ENCODE data around the gene TPRG1.

TPRG1 gene

DNA sequence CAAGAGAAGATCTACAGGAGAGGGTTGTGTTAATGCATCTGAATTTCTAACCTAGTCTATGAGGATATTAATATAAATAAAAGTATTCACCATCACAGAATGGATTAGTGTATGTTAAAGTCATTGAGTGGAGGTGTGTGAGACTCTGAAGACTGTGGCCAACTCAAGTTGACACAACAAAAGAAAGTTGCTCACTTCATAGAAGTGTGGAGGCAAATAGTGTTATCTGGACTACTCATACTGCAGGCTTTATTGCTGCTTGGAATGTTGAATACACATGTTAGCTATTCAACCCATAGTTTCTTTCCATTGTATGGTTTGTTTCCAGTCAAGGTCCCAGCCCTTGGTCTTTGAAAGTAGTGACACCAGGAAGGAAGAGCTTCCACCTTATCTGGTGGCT is 38.0 kb upstream of the TPRG1 start:
- no peak overlapping the region for H3K4me3 ChIP-seq (ENCODE audit: control insufficient read depth, low read depth, low read length)
- TF ChIP-seq, protein P1, sequence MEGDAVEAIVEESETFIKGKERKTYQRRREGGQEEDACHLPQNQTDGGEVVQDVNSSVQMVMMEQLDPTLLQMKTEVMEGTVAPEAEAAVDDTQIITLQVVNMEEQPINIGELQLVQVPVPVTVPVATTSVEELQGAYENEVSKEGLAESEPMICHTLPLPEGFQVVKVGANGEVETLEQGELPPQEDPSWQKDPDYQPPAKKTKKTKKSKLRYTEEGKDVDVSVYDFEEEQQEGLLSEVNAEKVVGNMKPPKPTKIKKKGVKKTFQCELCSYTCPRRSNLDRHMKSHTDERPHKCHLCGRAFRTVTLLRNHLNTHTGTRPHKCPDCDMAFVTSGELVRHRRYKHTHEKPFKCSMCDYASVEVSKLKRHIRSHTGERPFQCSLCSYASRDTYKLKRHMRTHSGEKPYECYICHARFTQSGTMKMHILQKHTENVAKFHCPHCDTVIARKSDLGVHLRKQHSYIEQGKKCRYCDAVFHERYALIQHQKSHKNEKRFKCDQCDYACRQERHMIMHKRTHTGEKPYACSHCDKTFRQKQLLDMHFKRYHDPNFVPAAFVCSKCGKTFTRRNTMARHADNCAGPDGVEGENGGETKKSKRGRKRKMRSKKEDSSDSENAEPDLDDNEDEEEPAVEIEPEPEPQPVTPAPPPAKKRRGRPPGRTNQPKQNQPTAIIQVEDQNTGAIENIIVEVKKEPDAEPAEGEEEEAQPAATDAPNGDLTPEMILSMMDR (IDR thresholded peaks at IDR 0.05; ENCODE audit: control insufficient read depth, insufficient read depth, low read depth, low read length, missing control alignments), result no peak
- DNase-seq (ENCODE audit: low read depth), result no peak

DNA sequence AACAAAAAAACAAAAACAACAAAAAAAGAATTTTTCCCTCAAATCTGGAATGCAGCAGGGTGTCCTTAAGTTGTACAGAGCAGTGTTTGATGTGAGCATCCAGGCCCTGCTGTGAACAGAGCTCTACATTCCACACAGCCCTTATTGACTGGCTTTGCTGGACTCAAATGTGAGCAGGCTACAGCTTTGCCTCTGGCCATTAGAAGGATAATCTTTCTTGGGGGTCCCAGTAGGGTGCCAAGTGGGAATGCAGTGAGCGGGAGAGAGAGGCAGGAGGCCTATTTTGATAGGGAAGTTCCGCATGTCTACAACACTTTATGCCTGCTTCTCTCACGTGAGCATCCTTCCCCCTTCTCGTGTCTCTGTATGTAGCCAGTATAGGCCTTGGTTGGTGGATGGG is 34.4 kb upstream of the TPRG1 start:
- H3K4me3 ChIP-seq (ENCODE audit: control insufficient read depth, low read depth, low read length), result no peak overlapping the region
- TF ChIP-seq, protein P1 (IDR thresholded peaks at IDR 0.05; ENCODE audit: control insufficient read depth, insufficient read depth, low read depth, low read length, missing control alignments), result no peak
- no peak for DNase-seq (ENCODE audit: low read depth)

DNA sequence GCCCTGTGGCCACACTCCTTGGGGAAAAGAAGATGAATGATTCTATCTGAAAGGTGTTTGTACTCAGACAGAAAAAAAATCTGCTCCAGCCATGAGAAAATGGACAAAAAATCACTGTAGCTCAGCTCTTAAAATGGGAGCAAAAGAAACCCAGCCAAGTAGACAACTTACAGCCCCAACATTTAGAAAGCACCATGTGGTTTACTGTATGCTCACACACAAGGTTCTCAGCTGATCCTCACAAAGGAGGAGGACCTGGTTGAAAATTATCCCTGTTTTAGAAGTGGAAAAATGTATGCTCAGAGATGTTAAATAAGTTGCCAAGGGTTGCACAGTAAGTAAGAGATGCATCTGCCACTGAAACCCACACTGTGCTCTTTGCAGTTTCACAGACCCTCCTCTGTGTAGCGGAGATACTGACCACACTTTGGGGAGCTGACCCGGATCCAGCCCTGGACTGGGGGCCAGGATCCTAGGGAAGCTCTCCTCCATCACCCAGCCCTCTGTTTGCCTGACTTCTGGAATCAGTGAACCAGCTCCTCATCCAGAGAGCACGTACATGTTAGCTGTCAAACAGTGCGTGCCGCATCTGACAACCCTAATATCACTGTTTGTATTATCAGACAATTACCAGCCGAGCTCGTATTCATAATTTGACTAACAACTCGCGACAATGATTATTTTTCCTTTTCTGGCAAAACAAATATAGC is 32.7 kb upstream of the TPRG1 start:
- no peak for DNase-seq (ENCODE audit: low read depth)
- TF ChIP-seq, protein P1 (IDR thresholded peaks at IDR 0.05; ENCODE audit: control insufficient read depth, insufficient read depth, low read depth, low read length, missing control alignments), result no peak
- H3K4me3 ChIP-seq (ENCODE audit: control insufficient read depth, low read depth, low read length), result no peak overlapping the region

DNA sequence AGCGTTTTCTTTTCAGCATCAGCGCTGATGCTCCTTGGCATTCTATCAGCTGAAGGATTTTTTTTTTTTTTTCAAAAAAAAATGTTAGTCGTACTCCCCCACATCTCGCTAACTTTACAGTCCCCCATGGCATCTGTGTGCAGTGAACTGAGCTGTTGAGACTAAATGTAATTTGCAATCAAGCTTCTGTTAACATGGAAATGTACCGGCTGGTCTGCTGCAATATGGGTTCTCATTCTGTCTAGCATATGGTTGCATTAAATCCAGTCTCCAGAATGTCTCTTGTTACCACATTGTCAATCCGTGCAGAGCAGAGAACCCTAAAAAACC is 32.2 kb upstream of the TPRG1 start:
- TF ChIP-seq, protein P1 (IDR thresholded peaks at IDR 0.05; ENCODE audit: control insufficient read depth, insufficient read depth, low read depth, low read length, missing control alignments), result no peak
- H3K4me3 ChIP-seq (ENCODE audit: control insufficient read depth, low read depth, low read length), result no peak overlapping the region
- DNase-seq (ENCODE audit: low read depth), result no peak

DNA sequence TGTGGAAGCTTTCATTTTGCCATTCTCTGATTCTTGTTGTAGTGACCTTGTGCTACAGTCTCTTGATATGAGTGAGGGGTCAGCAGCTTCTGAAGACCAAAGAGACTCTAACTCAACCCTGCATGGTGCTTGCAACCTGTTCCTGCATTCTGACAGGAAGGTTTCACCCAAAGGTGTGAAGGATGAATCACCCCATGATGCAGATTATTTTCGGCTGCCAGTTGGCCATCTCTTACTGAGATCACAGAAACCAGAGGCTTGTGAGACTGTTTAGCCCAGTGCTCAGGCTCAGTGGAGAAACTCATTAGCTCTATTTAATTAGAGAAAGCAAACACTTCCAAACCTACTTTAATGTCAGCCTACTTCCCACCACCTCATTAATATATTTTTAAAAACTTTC is 29.2 kb upstream of the TPRG1 start:
- DNase-seq (ENCODE audit: low read depth), result no peak
- H3K4me3 ChIP-seq (ENCODE audit: control insufficient read depth, low read depth, low read length), result no peak overlapping the region
- TF ChIP-seq, protein P1 (IDR thresholded peaks at IDR 0.05; ENCODE audit: control insufficient read depth, insufficient read depth, low read depth, low read length, missing control alignments), result no peak

DNA sequence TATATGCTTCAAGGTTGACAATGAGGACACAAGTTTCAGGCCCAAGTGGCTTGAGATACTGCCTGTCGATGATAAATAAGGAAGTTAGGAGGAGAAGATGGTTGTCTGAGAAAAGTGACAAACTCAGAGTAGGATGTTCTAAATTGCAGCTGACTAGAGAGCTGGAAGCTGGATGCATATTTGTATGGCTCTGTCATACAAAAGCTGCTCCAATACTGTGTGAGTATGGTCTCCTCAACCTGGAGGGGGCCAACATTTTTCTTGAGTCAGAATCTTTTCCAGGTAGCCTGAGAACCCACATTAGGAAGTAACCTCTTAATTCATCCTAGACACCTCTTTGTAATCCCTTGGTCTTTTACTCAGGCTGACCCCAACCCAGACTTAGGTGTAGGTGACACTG is 28.4 kb upstream of the TPRG1 start:
- TF ChIP-seq, protein P1 (IDR thresholded peaks at IDR 0.05; ENCODE audit: control insufficient read depth, insufficient read depth, low read depth, low read length, missing control alignments), result no peak
- no peak for DNase-seq (ENCODE audit: low read depth)

DNA sequence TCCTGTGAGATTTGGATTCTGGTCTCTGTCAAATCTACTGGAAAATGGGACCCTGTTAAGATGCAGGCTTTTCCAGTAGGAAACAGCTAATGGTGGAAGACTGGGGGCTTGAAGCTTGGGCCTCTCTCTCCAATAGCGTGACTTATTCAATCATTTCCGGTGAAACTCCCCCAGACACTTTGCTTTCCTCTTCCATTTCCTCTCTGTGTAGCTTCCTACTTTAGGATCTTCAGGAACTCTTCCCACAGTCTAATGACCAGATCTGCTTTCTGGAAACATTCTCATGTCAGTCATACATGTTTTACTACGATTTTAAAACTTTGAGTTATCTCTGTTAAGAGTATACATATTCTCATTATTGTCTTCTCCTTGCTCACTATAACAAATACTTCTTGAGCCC is 28.0 kb upstream of the TPRG1 start:
- DNase-seq (ENCODE audit: low read depth), result no peak
- TF ChIP-seq, protein P1 (IDR thresholded peaks at IDR 0.05; ENCODE audit: control insufficient read depth, insufficient read depth, low read depth, low read length, missing control alignments), result no peak
- H3K4me3 ChIP-seq (ENCODE audit: control insufficient read depth, low read depth, low read length), result no peak overlapping the region

More for the DNA sequence above, 28.4 kb upstream of the TPRG1 start:
- H3K4me3 ChIP-seq (ENCODE audit: control insufficient read depth, low read depth, low read length), result no peak overlapping the region
